GM12878 (cell line): ENCODE measurements around the gene LILRB3. TPM values are rescaled to one million over a fixed set of nuclear protein-coding genes. Genes with fewer than 3 reads are reported as not detected.

Source experiments
- ATAC-seq: fragments of 200-7000 bp; cut with Tn5 transposase; 3 replicates; pipeline ENCODE4 v1.9.1; 2020; ENCODE audit warnings: mild to moderate bottlenecking, moderate library complexity
- BruUV-seq: library from RNA; stranded (reverse); fragments of 400-500 nt; replicated peaks from 2 replicates; lab custom pipeline; 2021; lab: Mats Ljungman, UMichigan
- CTCF ChIA-PET: fragments of 300-600 bp; sonication (Branson Sonifier 250); formaldehyde crosslinking; extraction: SDS; loops from one replicate; lab custom pipeline; 2021; ENCODE audit warnings: inconsistent platforms; lab: Yijun Ruan, JAX
- POLR2A ChIA-PET: fragments of 350-600 bp; formaldehyde crosslinking; extraction: SDS; loops from one replicate; lab custom pipeline; 2021; ENCODE audit warnings: inconsistent platforms; lab: Charles Lee
- RAD21 ChIA-PET: fragments of 300-600 bp; sonication (Branson Sonifier 250); formaldehyde crosslinking; loops from one replicate; lab custom pipeline; 2023; ENCODE audit warnings: antibody characterized with exemption; ENCODE audit not compliant: unreplicated experiment; lab: Charles Lee
- SMC1A ChIA-PET: fragments of 300-600 bp; sonication (Branson Sonifier 250); formaldehyde crosslinking; loops from one replicate; lab custom pipeline; 2023; ENCODE audit not compliant: unreplicated experiment, uncharacterized antibody; lab: Charles Lee
- DNase-seq: peaks from one replicate; pipeline ENCODE4 v3.0.0-alpha.2; 2011; ENCODE audit warnings: low read depth, low spot score
- FAIRE-seq: peaks from 3 replicates; lab custom pipeline; 2011; peaks lifted over from hg19 to GRCh38; lab: Jason Lieb, UNC
- H2AFZ ChIP-seq: 2 replicates; pipeline ENCODE4 v1.6.0; 2011; ENCODE audit warnings: low read depth, low read length, control low read depth; ENCODE audit not compliant: control insufficient read depth
- H3K27ac ChIP-seq: 2 replicates; pipeline ENCODE4 v1.5.1; 2011; ENCODE audit warnings: control low read depth; ENCODE audit not compliant: control insufficient read depth, insufficient read depth
- H3K27me3 ChIP-seq, 2 experiments: replicated peaks in 1 of 2; 2 replicates each; pipeline versions ENCODE4 v1.6.0 to v1.6.1; 2011; ENCODE audit warnings: low read length in 1 of 2; ENCODE audit not compliant: control insufficient read depth in 2 of 2, insufficient read depth in 2 of 2
- H3K36me3 ChIP-seq, 2 experiments: 2 replicates each; pipeline ENCODE4 v1.5.1; 2011; ENCODE audit warnings: low read length in 1 of 2; ENCODE audit not compliant: control insufficient read depth in 2 of 2, insufficient read depth in 2 of 2
- H3K4me1 ChIP-seq: 2 replicates; pipeline ENCODE4 v1.6.1; 2011; ENCODE audit warnings: mild to moderate bottlenecking, low read length, moderate library complexity, mixed read lengths; ENCODE audit not compliant: control insufficient read depth, insufficient read depth
- H3K4me2 ChIP-seq: 2 replicates; pipeline ENCODE4 v1.6.0; 2011; ENCODE audit warnings: control low read depth; ENCODE audit not compliant: control insufficient read depth, insufficient read depth
- H3K4me3 ChIP-seq: fragments of 200-600 bp; sonication (generic); 2 replicates; pipeline ENCODE4 v1.5.1; 2016
- H3K79me2 ChIP-seq: 2 replicates; pipeline ENCODE4 v1.6.0; 2011; ENCODE audit warnings: low read length; ENCODE audit not compliant: control insufficient read depth, insufficient read depth
- H3K9ac ChIP-seq: 2 replicates; pipeline ENCODE4 v1.8.0; 2011; ENCODE audit warnings: low read length, control low read depth, mixed read lengths; ENCODE audit not compliant: control insufficient read depth, insufficient read depth
- H3K9me3 ChIP-seq: replicated peaks from 3 replicates; pipeline ENCODE4 v1.5.1; 2011; ENCODE audit warnings: mild to moderate bottlenecking, low read length; ENCODE audit not compliant: control insufficient read depth, insufficient read depth
- H4K20me1 ChIP-seq: 2 replicates; pipeline ENCODE4 v1.6.0; 2011; ENCODE audit not compliant: control insufficient read depth, insufficient read depth
- BCLAF1 ChIP-seq: fragments of 450-650 bp; IDR thresholded peaks from 2 replicates; pipeline ENCODE4 v1.6.1; 2017; ENCODE audit warnings: antibody characterized with exemption, mild to moderate bottlenecking, moderate library complexity
- BMI1 ChIP-seq: fragments of 450-650 bp; IDR thresholded peaks from 2 replicates; pipeline ENCODE4 v1.6.1; 2016; ENCODE audit warnings: mild to moderate bottlenecking, moderate library complexity, borderline replicate concordance
- E2F8 ChIP-seq: fragments of 450-650 bp; IDR thresholded peaks from 2 replicates; pipeline ENCODE4 v1.6.1; 2018; ENCODE audit warnings: mild to moderate bottlenecking, low read depth, moderate library complexity; ENCODE audit not compliant: partially characterized antibody
- HDGF ChIP-seq: fragments of 450-650 bp; IDR thresholded peaks from 2 replicates; pipeline ENCODE4 v1.6.1; 2016; ENCODE audit warnings: antibody characterized with exemption
- IRF4 ChIP-seq: IDR thresholded peaks from 2 replicates; pipeline ENCODE4 v1.6.1; 2011; ENCODE audit warnings: low read depth, low read length
- JUND ChIP-seq: IDR thresholded peaks from 2 replicates; pipeline ENCODE4 v1.6.1; 2012; ENCODE audit warnings: low read depth, mild to moderate bottlenecking, low read length, improper control_type of control experiment, moderate library complexity
- PML ChIP-seq: IDR thresholded peaks from 2 replicates; pipeline ENCODE4 v1.6.1; 2012; ENCODE audit warnings: low read length, inconsistent platforms
- RELA ChIP-seq: fragments of 450-650 bp; IDR thresholded peaks from 2 replicates; pipeline ENCODE4 v1.8.0; 2014; ENCODE audit warnings: borderline replicate concordance; ENCODE audit not compliant: partially characterized antibody
- SPI1 ChIP-seq: IDR thresholded peaks from 2 replicates; pipeline ENCODE4 v1.6.1; 2011; ENCODE audit warnings: low read depth, mild to moderate bottlenecking, low read length, moderate library complexity, borderline replicate concordance; ENCODE audit not compliant: insufficient read depth
- SRF ChIP-seq, 2 experiments: IDR thresholded peaks; 2 replicates each; pipeline ENCODE4 v1.6.1; 2011; ENCODE audit warnings: low read depth in 2 of 2, low read length in 2 of 2, mild to moderate bottlenecking in 1 of 2, moderate library complexity in 1 of 2
- USF2 ChIP-seq: IDR thresholded peaks from 2 replicates; pipeline ENCODE4 v1.6.1; 2011; ENCODE audit warnings: low read depth, low read length, improper control_type of control experiment, borderline replicate concordance
- WGBS: methylation state at CpG from one replicate; pipeline ENCODE4 v1.1.6; 2016; ENCODE audit warnings: low lambda C conversion rate; ENCODE audit not compliant: insufficient replicate concordance, insufficient coverage; ENCODE audit errors: missing lambda C conversion rate; 5-methylcytosine and 5-hydroxymethylcytosine counted together
- in situ Hi-C: fragments of 300-500 bp; cut with MboI; formaldehyde crosslinking; loops from 9 replicates; pipeline ENCODE4 v1.14.3; 2018; ENCODE audit warnings: mixed read lengths
- intact Hi-C: fragments of 100-400 bp; cut with micrococcal nuclease; formaldehyde crosslinking; loops from one replicate; pipeline ENCODE4 v1.14.2; 2022; ENCODE audit not compliant: unreplicated experiment
- polyA plus RNA-seq, 11 experiments: library from polyadenylated mRNA; depleted of rRNA in 4 of 11; unstranded in 6 of 11; stranded (reverse) in 5 of 11; fragments of >200 nt; fragmentation: Nextera tagmentation in 4 of 11; fragmentation: Illumina TruSeq in 1 of 11; extraction: Ambion mirVana in 4 of 11; extraction: Trizol in 1 of 11; gene quantifications; 1 replicate in 1 of 11; 2 replicates in 10 of 11; pipeline versions ENCODE4 v1.2.1 to v1.2.3, GENCODE V29; 2011 to 2016; ENCODE audit warnings: inconsistent platforms in 2 of 11, missing spikeins in 2 of 11, low read depth in 1 of 11
- total RNA-seq, 4 experiments: library from RNA; depleted of rRNA in 3 of 4; stranded (reverse); fragments of >200 nt in 3 of 4; fragmentation: Illumina TruSeq in 1 of 4; extraction: Trizol in 1 of 4; gene quantifications; 2 replicates each; pipeline versions ENCODE4 v1.2.1 to v1.2.3, GENCODE V29; 2013 to 2021

LILRB3 gene
- total and polyA plus RNA-seq, 10 of the 15 experiments (the other 5 are each of a cell fraction or from before 2014, with no cell fraction given): 0.04 to 1.1 (median 0.18) TPM; not detected in 1

GRCh38 chr19:54262470-54262869 is 39.7 kb upstream of the LILRB3 start:
- no TSS peak for BruUV-seq
- Histone ChIP-seq H3K79me2 (no peaks in the 10 kb centered on the region), H3K9me3 (no peaks in the 10 kb centered on the region), H3K4me1 (no peaks in the 10 kb centered on the region), H3K27ac (no peak overlapping the region), H3K4me2 (no peak overlapping the region), H3K4me3 (no peak overlapping the region), H4K20me1 (no peaks in the 10 kb centered on the region), H3K9ac (no peak overlapping the region), H3K36me3 (no peaks in the 10 kb centered on the region), H2AFZ (no peak overlapping the region), H3K27me3 (no peaks in the 10 kb centered on the region)
- FAIRE-seq (no peak), ATAC-seq (no peak), DNase-seq (no peak)
- RAD21 ChIA-PET: no interaction called here
- POLR2A ChIA-PET: no interaction called here
- 16% methylated on average over 2 of the region's 2 CpGs for WGBS
- TF ChIP-seq BCLAF1 (no peak), SPI1 (no peak), IRF4 (no peak), RELA (no peak), E2F8 (no peak), BMI1 (no peak), PML (no peak), USF2 (no peak), SRF (IDR thresholded peaks at IDR 0.05; ENCODE audit: low read depth in 2 of 2, low read length in 2 of 2) (no peak), HDGF (no peak), JUND (no peak)
- intact Hi-C loops: no loop called here
- SMC1A ChIA-PET: no interaction called here
- in situ Hi-C loops: no loop called here
- CTCF ChIA-PET: no interaction called here
